ENCODE results near the gene IFT27.
"Not testable (repeated sequence)": the region's sequence is repeated elsewhere in the genome, so short reads cannot be mapped to it uniquely, and the experiment has no call there.

Gene IFT27

DNA sequence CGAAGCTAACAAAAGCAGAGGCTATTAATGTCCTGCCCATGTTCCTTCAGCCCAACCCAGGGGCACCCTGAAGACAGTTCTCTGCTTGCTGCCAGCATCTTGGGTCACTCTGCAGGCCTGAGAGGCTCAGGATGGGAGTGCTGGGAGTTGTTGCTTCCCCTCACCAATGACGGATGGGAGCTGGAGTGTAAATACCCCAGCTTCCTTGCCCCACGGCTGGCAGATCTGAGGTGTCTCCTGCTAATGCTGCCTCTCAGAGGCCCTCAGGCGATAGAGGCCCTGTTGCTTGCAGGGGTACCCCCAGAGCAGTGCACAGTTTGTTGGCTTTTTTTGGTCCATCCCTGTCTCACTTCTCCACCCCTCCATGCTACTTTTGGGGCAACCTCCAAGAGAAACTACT, 32.9 kb downstream of the IFT27 start:
- no peak for DNase-seq

DNA sequence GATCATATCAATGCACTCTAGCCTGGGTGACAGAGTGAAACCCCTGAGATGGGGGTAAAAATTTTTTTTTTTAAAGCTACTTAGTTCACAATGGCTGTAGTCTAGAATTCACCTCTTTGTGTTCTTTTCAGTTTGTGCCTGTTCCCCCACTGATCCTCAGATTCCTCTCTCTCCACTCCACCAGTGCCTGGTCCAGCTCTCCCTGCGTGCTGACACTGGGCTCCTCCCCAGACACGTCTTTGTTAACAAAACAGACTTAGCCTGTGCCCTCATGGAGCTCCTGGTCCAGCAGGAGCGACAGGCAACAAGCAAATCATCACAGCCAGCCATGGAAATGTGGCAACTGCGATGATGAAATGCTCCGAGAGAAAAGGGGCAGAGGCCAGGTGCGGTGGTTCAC, 34.0 kb downstream of the IFT27 start:
- DNase-seq, result no peak

DNA sequence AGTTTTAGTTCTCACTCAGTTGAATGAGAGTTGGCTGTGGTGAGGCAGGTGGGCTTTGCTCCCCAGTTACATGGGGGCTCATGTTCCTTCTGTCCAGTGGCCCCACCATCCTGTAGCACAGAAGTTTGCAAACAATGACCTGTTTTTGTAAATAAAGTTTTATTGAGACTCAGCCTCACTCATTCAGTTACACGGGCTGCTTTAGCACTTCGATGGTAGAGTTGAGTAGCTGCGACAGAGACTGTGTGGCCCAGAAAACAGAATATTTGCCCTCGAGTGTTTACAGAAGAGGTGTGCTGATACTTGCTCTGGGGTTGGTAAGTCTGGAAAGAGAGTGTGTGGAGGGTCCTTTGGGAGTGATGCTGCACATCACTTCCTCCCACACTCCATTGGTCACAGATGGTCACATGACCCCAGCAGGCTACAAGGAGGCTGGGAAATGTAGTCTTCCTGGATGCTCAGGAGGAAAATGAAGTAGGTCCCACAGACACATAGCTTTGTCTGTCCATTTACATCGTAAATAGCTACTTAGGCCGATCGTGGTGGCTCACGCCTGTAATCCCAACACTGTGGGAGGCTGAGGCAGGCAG, 34.6 kb downstream of the IFT27 start:
- DNase-seq, result no peak

GRCh38 chr22:36740716-36741115, 35.2 kb downstream of the IFT27 start:
- no peak for DNase-seq

DNA sequence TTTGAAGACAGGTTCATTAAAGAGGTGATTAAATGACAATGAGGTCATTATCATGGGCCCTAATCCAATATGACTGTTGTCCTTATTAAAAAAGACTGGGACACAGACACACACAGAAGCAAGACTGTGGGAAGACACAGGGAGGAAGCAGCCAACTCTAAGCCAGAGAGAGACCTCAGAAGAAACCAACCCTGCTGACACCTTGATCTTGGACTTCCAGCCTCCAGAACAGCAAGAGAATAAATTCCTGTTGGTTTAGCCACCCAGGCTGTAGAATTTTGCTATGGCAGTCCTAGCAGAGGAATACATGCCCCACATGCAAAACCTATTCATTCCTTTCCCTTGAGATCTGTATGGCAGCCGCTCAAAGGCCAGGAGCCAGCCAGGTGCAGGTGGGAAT, 36.7 kb downstream of the IFT27 start:
- DNase-seq, result no peak

DNA sequence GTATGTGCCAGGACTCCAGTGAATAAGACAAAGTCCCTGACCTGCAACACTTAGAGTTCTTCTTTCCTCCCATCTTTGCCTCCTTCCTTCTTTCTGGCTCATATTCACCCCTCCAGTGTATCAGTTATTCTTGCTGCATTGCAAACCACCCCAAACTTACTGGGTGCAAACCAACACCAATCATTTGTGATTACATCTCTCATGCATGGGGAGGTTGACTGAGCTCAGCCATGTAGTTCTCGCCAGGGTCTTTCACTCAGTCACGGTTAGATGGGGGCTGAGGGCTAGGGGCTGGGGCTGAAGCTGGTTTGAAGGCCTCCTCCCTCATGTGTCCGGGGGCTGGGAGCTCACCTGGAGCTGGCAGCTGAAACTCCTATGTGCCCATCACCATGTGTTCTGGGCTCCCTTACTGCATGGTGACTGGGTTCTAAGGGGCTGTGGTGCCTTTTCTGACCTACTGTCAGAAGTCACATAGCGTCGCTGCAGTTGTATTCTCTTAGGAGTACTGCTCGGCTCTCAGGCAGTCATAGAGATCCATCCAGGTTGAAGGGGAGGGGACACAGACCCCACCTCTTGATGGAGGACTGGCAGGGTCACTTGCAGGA, 37.4 kb downstream of the IFT27 start:
- DNase-seq, result no peak

GRCh38 chr22:36737776-36738175, 38.1 kb downstream of the IFT27 start:
- no peak for DNase-seq

DNA sequence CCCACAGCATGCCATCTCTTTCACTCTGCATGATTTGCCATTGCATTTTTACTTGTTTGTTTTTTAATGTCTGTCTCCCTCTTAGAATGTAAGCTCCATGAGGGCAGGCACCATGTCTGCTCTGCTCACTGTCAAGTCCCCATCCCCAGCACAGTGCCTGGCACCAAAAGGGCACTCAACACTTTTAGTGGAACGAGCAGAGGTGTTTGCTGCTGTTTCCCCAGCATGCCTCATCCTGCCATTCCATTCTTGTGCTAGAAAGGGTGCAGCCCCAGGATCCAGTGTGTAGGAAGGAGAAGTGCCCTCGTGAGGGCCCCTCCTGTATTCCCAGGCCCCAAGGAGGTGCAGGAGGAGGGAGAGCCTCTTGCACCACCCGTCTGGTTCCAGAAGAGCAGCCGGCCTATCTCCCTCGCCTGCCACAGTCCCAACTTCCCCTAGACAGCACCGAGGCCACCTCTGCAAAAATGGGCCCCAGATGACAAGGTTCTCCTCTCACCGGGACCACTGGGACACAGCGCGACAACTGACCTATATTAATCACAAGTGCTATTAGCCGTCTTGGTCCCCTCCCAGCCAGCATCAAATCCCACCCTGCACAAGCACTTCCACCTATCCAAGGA, 39.1 kb downstream of the IFT27 start:
- DNase-seq, result no peak

DNA sequence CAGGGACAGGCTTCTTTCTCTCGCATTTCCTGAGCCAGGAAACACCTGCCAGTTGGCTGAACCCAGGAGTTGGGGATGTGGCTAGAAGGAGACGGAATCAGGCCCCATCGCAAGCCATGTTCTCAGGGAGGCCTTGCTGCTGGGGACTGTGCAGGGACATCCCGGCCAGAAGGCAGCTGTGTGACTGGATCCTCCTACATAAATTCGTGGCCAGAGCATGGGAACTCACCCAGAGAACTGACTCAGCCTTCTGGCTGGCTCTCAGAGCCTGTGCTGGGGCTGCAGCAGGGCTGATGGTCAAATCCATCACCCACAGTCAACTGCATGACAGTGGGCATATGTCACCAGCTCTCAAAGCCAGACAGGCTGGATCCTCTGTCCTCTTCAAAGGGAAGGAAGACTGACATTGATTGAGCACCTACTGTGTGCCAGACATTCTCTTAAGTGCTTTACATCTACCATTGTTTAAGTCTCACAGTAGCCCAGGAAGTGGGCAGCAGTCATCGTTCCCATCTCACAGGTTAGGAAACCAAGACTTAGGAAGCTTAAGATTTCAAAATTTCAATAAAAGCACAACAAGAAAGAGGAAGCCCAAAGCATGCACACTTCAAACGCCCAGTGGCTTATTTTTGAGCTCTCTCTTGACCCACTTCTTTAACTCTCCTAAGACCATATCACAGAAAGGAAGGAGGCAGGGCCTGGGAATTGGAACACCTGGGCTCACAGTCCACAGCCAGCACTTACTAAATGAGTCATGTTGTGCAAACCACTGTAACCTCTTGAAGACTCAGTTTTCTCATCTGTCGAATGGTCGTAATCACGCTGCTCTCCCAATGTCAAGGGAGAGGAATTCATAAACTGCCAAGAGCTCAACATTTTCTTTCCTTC, 41.5 kb downstream of the IFT27 start:
- DNase-seq, result no peak

DNA sequence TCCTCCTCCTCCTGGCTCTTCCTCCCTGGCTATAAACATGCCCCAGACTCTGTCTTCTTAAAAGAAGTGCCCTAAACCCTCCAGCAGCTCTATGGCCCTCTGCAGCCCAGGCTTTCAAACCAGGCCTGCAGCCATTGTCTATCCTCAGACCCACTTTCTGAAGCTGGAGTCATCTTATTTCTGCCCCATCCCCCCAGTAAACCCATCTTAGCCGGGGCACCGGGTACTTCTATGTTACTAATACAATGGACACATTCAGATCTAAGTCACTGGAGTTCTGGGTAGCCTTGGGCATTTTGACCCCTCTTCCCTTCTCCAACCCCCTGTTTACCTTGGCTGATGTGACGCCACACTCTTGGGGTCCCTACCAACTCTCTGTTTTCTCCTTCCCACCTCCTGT, 42.6 kb downstream of the IFT27 start:
- no peak for DNase-seq

DNA sequence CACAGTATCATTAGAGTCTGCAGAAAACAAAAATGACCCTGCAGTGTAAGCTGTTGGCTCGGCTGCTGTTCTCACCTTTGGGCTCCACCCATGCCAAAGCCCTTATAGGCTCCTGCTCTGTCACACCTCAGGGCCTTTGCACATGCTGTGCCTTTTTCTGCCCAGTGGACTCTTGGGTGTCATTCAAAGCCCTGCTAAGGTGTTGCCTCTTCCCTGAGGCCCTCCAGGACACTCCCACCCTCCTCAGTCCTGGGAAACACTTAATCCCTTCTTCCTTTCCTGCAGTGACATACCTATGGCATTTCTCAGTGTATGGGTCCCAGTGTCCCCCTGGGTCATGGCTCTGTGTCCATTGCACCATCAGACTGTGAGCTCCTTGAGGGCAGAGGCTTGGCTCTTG, 43.3 kb downstream of the IFT27 start:
- DNase-seq, result no peak

- DNase-seq, result no peak
These were observed 44.0 kb downstream of the IFT27 start for GRCh38 chr22:36731916-36732315.

- not testable (repeated sequence) for DNase-seq
These were observed 44.6 kb downstream of the IFT27 start for GRCh38 chr22:36731321-36731720.

- no peak for DNase-seq
These were observed 45.6 kb downstream of the IFT27 start for GRCh38 chr22:36730176-36730858.

DNA sequence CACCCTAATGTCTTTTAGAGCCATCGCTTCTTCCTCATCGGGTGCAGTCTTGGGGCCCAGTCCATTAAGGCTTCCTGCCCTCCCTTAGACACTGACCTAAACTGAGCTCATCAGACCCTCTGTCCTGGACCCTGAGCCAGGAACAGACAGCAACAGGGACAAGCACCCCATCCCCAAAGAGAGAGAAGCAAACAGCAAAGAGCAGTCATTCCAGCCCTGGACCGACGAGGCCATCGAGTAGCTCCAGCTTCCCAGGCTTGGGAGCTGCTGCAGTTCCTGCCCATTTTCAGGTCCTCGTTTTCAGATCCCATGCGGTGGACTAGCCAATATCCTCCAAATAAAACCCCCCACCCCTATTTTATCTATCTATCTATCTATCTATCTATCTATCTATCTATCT, 46.6 kb downstream of the IFT27 start:
- DNase-seq, result no peak

DNA sequence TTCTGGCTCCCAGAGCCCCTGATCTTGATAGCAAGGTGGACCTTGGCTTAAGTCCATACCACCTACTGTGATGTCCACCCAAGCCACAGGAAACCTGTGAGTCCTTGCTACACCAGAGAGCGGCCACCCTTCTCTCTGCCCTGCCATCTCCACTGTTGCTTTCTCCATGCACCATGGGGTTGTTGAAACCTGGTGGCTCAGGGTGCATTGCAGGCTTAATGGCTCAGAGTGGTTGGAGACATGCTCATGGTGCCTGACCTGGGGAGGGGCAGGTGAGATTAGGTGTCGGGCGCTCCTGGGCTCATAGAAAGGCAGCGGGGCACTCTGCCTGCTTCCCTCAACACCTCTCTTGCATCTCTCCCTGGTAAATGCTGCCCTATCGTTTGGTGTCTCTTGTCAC, 47.4 kb downstream of the IFT27 start:
- DNase-seq, result no peak

DNA sequence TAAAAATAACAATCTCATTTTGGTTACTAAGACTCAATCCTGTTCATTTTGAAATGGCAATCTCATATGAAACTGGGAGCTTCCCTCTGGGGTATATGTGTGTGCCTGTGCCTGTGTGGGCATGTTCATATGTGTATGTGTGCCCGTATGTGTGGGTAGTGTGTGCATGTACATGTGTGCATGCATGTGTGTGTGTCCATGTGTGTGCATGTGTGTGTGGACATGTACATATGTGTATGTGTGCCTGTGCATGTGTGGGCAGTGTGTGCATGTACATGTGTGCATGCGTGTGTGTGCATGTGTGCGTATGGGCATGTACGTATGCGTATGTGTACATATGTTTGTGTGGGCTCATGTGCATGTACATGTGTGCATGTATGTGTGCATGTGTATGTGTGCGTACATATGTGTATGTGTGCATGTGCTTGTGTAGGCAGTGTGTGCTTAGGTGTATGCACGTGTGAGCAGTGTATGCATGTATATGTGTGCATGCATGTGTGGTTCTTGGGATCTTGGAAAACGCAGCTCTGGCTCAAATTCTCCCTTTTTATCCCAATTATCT, 47.9 kb downstream of the IFT27 start:
- no peak for DNase-seq

- no peak for DNase-seq
These were observed 48.8 kb downstream of the IFT27 start for GRCh38 chr22:36727110-36727509.

- DNase-seq, result no peak
These were observed 49.9 kb downstream of the IFT27 start for GRCh38 chr22:36726007-36726380.

DNA sequence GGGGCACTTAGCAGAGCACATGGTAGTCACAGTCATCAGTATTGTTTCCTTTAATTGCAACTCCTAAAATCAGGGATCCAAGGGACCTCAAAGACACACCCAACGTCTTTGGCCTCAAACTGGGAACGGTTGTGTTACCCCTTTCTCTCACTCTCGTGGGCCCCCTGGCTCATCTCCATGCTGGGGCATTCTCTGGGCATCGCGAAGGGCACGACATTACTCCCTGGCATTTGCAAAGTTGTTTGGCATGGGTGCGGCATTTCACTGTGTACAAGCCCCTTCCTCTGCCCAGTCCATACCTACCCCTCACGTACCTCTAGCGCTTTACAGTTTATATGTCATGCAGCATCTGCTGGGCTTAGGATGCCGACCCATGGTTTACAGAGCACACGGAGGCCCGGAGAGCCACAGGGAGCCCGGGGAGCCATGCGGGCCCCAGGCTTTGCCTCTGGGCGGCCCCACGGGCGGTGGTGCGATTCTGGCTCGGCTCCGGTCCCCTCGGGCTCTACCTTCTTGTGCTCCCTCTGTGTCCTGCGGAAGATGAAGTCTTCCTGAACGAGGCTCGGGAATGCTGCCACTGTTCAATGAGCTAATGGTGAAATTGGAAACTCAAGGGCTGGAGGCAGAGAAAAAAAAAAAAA, 50.4 kb downstream of the IFT27 start:
- DNase-seq, result no peak

DNA sequence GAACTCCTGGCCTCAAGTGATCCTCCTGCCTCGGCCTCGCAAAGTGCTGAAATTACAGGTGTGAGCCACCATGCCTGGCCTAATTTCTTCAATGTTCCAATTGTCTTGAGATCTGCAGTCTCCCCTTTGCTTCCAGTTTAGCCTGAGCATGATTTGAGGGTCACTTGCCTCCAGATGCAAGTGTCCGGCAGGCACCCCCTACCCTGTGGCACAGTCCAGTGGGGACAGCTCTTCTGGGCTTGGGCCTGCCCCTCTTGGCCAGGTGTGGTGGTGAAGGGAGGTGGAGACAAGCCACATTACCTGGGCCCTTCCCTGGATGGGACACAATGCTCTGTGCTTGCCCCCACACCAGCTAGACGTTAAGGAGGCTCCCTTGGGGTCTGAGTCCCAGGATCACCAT, 51.1 kb downstream of the IFT27 start:
- no peak for DNase-seq

GRCh38 chr22:36722055-36722454, 53.9 kb downstream of the IFT27 start:
- no peak for DNase-seq
